Body of pancreas (tissue), 4 donors: ENCODE data around the gene IL1B.
A peak's percentile ranks its signal among the peaks of the same experiment; 100 is the strongest.

Experiments used
- POLR2A ChIP-seq, 3 donors: fragments of 450-650 bp; IDR thresholded peaks; one replicate each; pipeline ENCODE4 v1.6.1; 2016; ENCODE audit warnings: antibody characterized with exemption in 3 of 3, mild to moderate bottlenecking in 2 of 3
- TF ChIP-seq, protein P1 (sequence below), 7 experiments: fragments of 450-650 bp in 4 of 7; fragments of 200-600 bp in 3 of 7; sonication (generic) in 3 of 7; IDR thresholded peaks; one replicate each; pipeline ENCODE4 v1.5.1; 2016 to 2019; ENCODE audit warnings: antibody characterized with exemption in 7 of 7

DNA sequence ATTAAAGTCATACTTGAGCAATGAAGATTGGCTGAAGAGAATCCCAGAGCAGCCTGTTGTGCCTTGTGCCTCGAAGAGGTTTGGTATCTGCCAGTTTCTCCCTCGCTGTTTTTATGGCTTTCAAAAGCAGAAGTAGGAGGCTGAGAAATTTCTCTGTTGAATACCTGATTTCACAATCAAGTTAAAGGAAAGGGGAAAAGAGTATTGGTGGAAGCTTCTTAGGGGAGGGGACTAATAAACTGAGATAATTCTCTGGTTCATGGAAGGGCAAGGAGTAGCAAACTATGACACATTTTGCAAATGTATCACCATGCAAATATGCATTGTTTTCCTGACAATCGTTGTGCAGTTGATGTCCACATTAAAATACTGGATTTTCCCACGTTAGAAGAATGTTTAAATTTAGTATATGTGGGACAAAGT, at the start of gene IL1B:
- TF ChIP-seq, protein P1, sequence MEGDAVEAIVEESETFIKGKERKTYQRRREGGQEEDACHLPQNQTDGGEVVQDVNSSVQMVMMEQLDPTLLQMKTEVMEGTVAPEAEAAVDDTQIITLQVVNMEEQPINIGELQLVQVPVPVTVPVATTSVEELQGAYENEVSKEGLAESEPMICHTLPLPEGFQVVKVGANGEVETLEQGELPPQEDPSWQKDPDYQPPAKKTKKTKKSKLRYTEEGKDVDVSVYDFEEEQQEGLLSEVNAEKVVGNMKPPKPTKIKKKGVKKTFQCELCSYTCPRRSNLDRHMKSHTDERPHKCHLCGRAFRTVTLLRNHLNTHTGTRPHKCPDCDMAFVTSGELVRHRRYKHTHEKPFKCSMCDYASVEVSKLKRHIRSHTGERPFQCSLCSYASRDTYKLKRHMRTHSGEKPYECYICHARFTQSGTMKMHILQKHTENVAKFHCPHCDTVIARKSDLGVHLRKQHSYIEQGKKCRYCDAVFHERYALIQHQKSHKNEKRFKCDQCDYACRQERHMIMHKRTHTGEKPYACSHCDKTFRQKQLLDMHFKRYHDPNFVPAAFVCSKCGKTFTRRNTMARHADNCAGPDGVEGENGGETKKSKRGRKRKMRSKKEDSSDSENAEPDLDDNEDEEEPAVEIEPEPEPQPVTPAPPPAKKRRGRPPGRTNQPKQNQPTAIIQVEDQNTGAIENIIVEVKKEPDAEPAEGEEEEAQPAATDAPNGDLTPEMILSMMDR (IDR thresholded peaks at IDR 0.05) = no peak
- TF ChIP-seq POLR2A (IDR thresholded peaks at IDR 0.05) = peak in 2 of 3 donors; percentile 13 to 50
